ENCODE measurements around the gene C6orf62. TPM values are rescaled to one million over a fixed set of nuclear protein-coding genes. Genes with fewer than 3 reads are reported as not detected.

C6orf62 gene
- total RNA-seq, 1 experiment from 2014 or later, result 86.4 TPM

DNA sequence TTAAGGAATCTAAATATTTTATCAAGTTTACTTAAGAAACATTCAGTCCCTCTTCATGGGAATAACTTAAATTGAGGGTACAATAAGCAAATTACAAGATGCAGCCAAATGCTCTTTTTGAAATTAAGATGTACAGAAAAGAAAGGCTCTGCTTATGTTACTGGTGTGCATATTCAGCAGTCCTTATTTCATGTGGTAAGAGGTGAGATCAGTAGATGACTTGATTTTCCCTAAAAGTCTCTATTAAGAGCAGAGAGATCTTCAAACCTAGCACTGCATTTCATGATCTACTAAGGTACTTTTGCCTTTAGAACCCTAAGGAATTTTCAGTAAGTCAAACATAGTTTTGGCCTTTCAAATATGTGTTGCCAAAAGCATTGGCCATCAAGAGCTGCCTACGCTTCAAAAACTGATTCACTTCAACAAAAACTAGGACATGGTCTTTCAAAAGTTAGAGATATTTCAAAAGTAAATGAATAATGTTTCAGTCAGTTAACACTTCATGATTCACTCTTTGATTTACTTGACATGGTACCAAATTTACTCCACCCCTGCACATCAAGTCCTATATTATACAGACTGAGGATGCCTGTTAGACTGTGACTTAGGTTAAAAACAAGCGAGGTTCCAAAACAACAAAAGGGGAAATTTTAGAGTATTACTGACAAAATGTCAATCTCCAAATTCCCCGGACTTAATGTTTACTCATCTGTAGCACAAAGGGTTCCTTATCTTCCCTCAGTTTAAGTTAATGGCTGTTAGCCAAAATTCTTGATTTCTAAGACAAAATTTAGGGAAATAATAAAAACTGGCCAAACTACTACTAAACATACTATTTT is 19.2 kb downstream of the C6orf62 start:
- no peak for ATAC-seq
- Mint-ChIP-seq H3K36me3 (peaks cover 43% of the 10 kb centered on the region), H3K4me1 (peaks cover 10% of the 10 kb centered on the region), H3K4me3 (no peak overlapping the region), H3K27ac (no peak overlapping the region), H3K9me3 (no peaks in the 10 kb centered on the region), H3K27me3 (ENCODE audit: low read depth) (no peaks in the 10 kb centered on the region)
- DNase-seq (ENCODE audit: low spot score), result no peak
- CTCF ChIA-PET, result interaction anchor here (0.7 to 2.1 kb wide), 3 partner anchors 119 to 1213 kb away, joined by 3 to 7 read pairs (median 3); no protein-coding TSS in a partner anchor
- POLR2A ChIA-PET, result interaction anchor here (0.7 kb wide), 1 partner anchor 292 kb away, joined by 3 read pairs; no protein-coding TSS in a partner anchor
- TF ChIP-seq, protein P1, sequence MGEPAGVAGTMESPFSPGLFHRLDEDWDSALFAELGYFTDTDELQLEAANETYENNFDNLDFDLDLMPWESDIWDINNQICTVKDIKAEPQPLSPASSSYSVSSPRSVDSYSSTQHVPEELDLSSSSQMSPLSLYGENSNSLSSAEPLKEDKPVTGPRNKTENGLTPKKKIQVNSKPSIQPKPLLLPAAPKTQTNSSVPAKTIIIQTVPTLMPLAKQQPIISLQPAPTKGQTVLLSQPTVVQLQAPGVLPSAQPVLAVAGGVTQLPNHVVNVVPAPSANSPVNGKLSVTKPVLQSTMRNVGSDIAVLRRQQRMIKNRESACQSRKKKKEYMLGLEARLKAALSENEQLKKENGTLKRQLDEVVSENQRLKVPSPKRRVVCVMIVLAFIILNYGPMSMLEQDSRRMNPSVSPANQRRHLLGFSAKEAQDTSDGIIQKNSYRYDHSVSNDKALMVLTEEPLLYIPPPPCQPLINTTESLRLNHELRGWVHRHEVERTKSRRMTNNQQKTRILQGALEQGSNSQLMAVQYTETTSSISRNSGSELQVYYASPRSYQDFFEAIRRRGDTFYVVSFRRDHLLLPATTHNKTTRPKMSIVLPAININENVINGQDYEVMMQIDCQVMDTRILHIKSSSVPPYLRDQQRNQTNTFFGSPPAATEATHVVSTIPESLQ (CRISPR knock-in tag; IDR thresholded peaks at IDR 0.05), result no peak
- TF ChIP-seq, protein P2, sequence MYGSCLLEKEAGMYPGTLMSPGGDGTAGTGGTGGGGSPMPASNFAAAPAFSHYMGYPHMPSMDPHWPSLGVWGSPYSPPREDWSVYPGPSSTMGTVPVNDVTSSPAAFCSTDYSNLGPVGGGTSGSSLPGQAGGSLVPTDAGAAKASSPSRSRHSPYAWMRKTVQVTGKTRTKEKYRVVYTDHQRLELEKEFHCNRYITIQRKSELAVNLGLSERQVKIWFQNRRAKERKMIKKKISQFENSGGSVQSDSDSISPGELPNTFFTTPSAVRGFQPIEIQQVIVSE (CRISPR knock-in tag; IDR thresholded peaks at IDR 0.05; ENCODE audit: borderline replicate concordance), result no peak
- TF ChIP-seq, protein P3, sequence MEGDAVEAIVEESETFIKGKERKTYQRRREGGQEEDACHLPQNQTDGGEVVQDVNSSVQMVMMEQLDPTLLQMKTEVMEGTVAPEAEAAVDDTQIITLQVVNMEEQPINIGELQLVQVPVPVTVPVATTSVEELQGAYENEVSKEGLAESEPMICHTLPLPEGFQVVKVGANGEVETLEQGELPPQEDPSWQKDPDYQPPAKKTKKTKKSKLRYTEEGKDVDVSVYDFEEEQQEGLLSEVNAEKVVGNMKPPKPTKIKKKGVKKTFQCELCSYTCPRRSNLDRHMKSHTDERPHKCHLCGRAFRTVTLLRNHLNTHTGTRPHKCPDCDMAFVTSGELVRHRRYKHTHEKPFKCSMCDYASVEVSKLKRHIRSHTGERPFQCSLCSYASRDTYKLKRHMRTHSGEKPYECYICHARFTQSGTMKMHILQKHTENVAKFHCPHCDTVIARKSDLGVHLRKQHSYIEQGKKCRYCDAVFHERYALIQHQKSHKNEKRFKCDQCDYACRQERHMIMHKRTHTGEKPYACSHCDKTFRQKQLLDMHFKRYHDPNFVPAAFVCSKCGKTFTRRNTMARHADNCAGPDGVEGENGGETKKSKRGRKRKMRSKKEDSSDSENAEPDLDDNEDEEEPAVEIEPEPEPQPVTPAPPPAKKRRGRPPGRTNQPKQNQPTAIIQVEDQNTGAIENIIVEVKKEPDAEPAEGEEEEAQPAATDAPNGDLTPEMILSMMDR (IDR thresholded peaks at IDR 0.05), result no peak
- TF ChIP-seq, protein P4, sequence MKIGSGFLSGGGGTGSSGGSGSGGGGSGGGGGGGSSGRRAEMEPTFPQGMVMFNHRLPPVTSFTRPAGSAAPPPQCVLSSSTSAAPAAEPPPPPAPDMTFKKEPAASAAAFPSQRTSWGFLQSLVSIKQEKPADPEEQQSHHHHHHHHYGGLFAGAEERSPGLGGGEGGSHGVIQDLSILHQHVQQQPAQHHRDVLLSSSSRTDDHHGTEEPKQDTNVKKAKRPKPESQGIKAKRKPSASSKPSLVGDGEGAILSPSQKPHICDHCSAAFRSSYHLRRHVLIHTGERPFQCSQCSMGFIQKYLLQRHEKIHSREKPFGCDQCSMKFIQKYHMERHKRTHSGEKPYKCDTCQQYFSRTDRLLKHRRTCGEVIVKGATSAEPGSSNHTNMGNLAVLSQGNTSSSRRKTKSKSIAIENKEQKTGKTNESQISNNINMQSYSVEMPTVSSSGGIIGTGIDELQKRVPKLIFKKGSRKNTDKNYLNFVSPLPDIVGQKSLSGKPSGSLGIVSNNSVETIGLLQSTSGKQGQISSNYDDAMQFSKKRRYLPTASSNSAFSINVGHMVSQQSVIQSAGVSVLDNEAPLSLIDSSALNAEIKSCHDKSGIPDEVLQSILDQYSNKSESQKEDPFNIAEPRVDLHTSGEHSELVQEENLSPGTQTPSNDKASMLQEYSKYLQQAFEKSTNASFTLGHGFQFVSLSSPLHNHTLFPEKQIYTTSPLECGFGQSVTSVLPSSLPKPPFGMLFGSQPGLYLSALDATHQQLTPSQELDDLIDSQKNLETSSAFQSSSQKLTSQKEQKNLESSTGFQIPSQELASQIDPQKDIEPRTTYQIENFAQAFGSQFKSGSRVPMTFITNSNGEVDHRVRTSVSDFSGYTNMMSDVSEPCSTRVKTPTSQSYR (CRISPR knock-in tag; IDR thresholded peaks at IDR 0.05), result no peak
- TF ChIP-seq, protein P5, sequence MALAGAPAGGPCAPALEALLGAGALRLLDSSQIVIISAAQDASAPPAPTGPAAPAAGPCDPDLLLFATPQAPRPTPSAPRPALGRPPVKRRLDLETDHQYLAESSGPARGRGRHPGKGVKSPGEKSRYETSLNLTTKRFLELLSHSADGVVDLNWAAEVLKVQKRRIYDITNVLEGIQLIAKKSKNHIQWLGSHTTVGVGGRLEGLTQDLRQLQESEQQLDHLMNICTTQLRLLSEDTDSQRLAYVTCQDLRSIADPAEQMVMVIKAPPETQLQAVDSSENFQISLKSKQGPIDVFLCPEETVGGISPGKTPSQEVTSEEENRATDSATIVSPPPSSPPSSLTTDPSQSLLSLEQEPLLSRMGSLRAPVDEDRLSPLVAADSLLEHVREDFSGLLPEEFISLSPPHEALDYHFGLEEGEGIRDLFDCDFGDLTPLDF (CRISPR knock-in tag; IDR thresholded peaks at IDR 0.05), result no peak
- TF ChIP-seq, protein P6, sequence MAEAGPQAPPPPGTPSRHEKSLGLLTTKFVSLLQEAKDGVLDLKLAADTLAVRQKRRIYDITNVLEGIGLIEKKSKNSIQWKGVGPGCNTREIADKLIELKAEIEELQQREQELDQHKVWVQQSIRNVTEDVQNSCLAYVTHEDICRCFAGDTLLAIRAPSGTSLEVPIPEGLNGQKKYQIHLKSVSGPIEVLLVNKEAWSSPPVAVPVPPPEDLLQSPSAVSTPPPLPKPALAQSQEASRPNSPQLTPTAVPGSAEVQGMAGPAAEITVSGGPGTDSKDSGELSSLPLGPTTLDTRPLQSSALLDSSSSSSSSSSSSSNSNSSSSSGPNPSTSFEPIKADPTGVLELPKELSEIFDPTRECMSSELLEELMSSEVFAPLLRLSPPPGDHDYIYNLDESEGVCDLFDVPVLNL (CRISPR knock-in tag; IDR thresholded peaks at IDR 0.05; ENCODE audit: borderline replicate concordance, low read depth), result no peak
- TF ChIP-seq, protein P7, sequence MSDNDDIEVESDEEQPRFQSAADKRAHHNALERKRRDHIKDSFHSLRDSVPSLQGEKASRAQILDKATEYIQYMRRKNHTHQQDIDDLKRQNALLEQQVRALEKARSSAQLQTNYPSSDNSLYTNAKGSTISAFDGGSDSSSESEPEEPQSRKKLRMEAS (CRISPR knock-in tag; IDR thresholded peaks at IDR 0.05), result no peak
- TF ChIP-seq ZNF219 (CRISPR knock-in tag; IDR thresholded peaks at IDR 0.05; ENCODE audit: borderline replicate concordance) (no peak), OVOL2 (CRISPR knock-in tag; IDR thresholded peaks at IDR 0.05; ENCODE audit: borderline replicate concordance) (no peak), CREB1 (CRISPR knock-in tag; IDR thresholded peaks at IDR 0.05) (no peak), ZNF671 (CRISPR knock-in tag; IDR thresholded peaks at IDR 0.05) (no peak), TEAD4 (CRISPR knock-in tag; IDR thresholded peaks at IDR 0.05) (no peak), MXD4 (CRISPR knock-in tag; IDR thresholded peaks at IDR 0.05; ENCODE audit: borderline replicate concordance) (no peak), FOXK1 (CRISPR knock-in tag; IDR thresholded peaks at IDR 0.05) (no peak)
- TF ChIP-seq, protein P8, sequence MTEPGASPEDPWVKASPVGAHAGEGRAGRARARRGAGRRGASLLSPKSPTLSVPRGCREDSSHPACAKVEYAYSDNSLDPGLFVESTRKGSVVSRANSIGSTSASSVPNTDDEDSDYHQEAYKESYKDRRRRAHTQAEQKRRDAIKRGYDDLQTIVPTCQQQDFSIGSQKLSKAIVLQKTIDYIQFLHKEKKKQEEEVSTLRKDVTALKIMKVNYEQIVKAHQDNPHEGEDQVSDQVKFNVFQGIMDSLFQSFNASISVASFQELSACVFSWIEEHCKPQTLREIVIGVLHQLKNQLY (CRISPR knock-in tag; IDR thresholded peaks at IDR 0.05), result no peak
- TF ChIP-seq, protein P9, sequence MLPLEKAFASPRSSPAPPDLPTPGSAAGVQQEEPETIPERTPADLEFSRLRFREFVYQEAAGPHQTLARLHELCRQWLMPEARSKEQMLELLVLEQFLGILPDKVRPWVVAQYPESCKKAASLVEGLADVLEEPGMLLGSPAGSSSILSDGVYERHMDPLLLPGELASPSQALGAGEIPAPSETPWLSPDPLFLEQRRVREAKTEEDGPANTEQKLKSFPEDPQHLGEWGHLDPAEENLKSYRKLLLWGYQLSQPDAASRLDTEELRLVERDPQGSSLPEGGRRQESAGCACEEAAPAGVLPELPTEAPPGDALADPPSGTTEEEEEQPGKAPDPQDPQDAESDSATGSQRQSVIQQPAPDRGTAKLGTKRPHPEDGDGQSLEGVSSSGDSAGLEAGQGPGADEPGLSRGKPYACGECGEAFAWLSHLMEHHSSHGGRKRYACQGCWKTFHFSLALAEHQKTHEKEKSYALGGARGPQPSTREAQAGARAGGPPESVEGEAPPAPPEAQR (CRISPR knock-in tag; IDR thresholded peaks at IDR 0.05), result no peak
- TF ChIP-seq, protein P10, sequence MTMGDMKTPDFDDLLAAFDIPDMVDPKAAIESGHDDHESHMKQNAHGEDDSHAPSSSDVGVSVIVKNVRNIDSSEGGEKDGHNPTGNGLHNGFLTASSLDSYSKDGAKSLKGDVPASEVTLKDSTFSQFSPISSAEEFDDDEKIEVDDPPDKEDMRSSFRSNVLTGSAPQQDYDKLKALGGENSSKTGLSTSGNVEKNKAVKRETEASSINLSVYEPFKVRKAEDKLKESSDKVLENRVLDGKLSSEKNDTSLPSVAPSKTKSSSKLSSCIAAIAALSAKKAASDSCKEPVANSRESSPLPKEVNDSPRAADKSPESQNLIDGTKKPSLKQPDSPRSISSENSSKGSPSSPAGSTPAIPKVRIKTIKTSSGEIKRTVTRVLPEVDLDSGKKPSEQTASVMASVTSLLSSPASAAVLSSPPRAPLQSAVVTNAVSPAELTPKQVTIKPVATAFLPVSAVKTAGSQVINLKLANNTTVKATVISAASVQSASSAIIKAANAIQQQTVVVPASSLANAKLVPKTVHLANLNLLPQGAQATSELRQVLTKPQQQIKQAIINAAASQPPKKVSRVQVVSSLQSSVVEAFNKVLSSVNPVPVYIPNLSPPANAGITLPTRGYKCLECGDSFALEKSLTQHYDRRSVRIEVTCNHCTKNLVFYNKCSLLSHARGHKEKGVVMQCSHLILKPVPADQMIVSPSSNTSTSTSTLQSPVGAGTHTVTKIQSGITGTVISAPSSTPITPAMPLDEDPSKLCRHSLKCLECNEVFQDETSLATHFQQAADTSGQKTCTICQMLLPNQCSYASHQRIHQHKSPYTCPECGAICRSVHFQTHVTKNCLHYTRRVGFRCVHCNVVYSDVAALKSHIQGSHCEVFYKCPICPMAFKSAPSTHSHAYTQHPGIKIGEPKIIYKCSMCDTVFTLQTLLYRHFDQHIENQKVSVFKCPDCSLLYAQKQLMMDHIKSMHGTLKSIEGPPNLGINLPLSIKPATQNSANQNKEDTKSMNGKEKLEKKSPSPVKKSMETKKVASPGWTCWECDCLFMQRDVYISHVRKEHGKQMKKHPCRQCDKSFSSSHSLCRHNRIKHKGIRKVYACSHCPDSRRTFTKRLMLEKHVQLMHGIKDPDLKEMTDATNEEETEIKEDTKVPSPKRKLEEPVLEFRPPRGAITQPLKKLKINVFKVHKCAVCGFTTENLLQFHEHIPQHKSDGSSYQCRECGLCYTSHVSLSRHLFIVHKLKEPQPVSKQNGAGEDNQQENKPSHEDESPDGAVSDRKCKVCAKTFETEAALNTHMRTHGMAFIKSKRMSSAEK (CRISPR knock-in tag; IDR thresholded peaks at IDR 0.05; ENCODE audit: borderline replicate concordance), result no peak
